ENCODE results near the gene SYCP1. TPM values are rescaled to one million over a fixed set of nuclear protein-coding genes. Genes with fewer than 3 reads are reported as not detected.

Gene SYCP1
- total RNA-seq, 4 donors from 2014 or later: not detected

Other genes starting within 250 kb of the SYCP1 start
- gene DENND2C, start 184.8 kb upstream of the SYCP1 start, total RNA-seq: 1 to 10 TPM in 3 of 4 donors, under 1 TPM in 1; 0.80 to 2.5 (median 1.4) TPM
- gene AMPD1, start 159.3 kb upstream of the SYCP1 start, total RNA-seq: 1 to 10 TPM in 2 of 4 donors, under 1 TPM in 1, not detected in 1; 0.82 to 3.2 (median 1.9) TPM
- gene NRAS, start 138.1 kb upstream of the SYCP1 start, total RNA-seq: 10 to 100 TPM; 14.5 to 56.3 (median 44.6) TPM
- gene CSDE1, start 96.9 kb upstream of the SYCP1 start, total RNA-seq: 1,000 to 10,000 TPM in 1 of 4 donors, 100 to 1,000 TPM in 3; 264 to 1,040 (median 739) TPM
- gene SIKE1, start 74.2 kb upstream of the SYCP1 start, total RNA-seq: 10 to 100 TPM; 20.9 to 44.5 (median 35.3) TPM
- gene TSHB, start 175.0 kb downstream of the SYCP1 start, total RNA-seq: not detected
- gene TSPAN2, start 234.6 kb downstream of the SYCP1 start, total RNA-seq: 10 to 100 TPM; 10.8 to 16.4 (median 11.7) TPM

All from transverse colon (tissue), 4 donors.